Heart right ventricle (tissue), 16 donors: Measurements from ENCODE around the gene STX17. TPM values are rescaled to one million over a fixed set of nuclear protein-coding genes. Genes with fewer than 3 reads are reported as not detected.

ENCODE experiments used
- ATAC-seq, 8 donors: fragments of 200-7000 bp; cut with Tn5 transposase; one replicate each; pipeline ENCODE4 v1.9.1; 2020; ENCODE audit warnings: mild to moderate bottlenecking in 8 of 8, moderate library complexity in 8 of 8, moderate number of reproducible peaks in 1 of 8
- DNase-seq, 2 donors: peaks; one replicate each; pipeline ENCODE4 v3.0.0-alpha.2; 2020
- H3K27ac ChIP-seq, 10 donors: fragments of 200-600 bp; sonication (generic) in 2 of 10; one replicate each; pipeline versions ENCODE4 v1.5.0 to v1.8.0; 2020 to 2022; ENCODE audit warnings: mild to moderate bottlenecking in 3 of 10
- H3K27me3 ChIP-seq, 7 donors: fragments of 200-600 bp; one replicate each; pipeline ENCODE4 v1.8.0; 2021 to 2022; ENCODE audit warnings: mild to moderate bottlenecking in 2 of 7
- H3K36me3 ChIP-seq, 9 donors: fragments of 200-600 bp; sonication (generic) in 1 of 9; one replicate each; pipeline versions ENCODE4 v1.5.0 to v1.8.0; 2020 to 2022; ENCODE audit warnings: mild to moderate bottlenecking in 2 of 9
- H3K4me1 ChIP-seq, 9 donors: fragments of 200-600 bp; sonication (generic) in 1 of 9; one replicate each; pipeline versions ENCODE4 v1.5.0 to v1.8.0; 2020 to 2022; ENCODE audit warnings: mild to moderate bottlenecking in 4 of 9
- H3K4me3 ChIP-seq, 10 donors: fragments of 200-600 bp; sonication (generic) in 2 of 10; one replicate each; pipeline versions ENCODE4 v1.5.0 to v1.8.0; 2020 to 2022; ENCODE audit warnings: mild to moderate bottlenecking in 7 of 10, moderate library complexity in 2 of 10
- H3K9me3 ChIP-seq, 11 donors: fragments of 200-600 bp in 10 of 11; sonication (generic) in 2 of 11; one replicate each; pipeline versions ENCODE4 v1.5.0 to v1.8.0; 2013 to 2022; ENCODE audit warnings: mild to moderate bottlenecking in 2 of 11, control low read depth in 1 of 11, moderate library complexity in 1 of 11
- WGBS, 2 donors: extraction: QIAGEN DNeasy Blood & Tissue Kit; methylation state at CpG; one replicate each; pipeline ENCODE4 v1.1.7; 2013; ENCODE audit warnings: inconsistent platforms in 1 of 2; 5-methylcytosine and 5-hydroxymethylcytosine counted together
- intact Hi-C, 10 donors: fragments of 100-400 bp; cut with DNase I; formaldehyde crosslinking; loops; one replicate each; pipeline versions ENCODE4 v1.11.1 to v1.14.2; 2022
- polyA plus RNA-seq, 2 donors: library from polyadenylated mRNA; stranded (reverse); fragments of 200-250 nt; gene quantifications; one replicate each; pipeline ENCODE4 v1.2.3, GENCODE V29; 2013
- total RNA-seq, 10 donors: library from RNA; stranded (reverse); fragmentation: NEBNext Ultra II Directional in 3 of 10; extraction: Animal tissue kit (Norgen Biotek cat#: 25700) in 3 of 10; gene quantifications; one replicate each; pipeline versions ENCODE4 v1.2.1 to v1.2.4, GENCODE V29; 2021 to 2023
- TF ChIP-seq, protein P1 (sequence below), 9 donors: fragments of 200-600 bp; sonication (generic) in 2 of 9; IDR thresholded peaks; one replicate each; pipeline versions ENCODE4 v1.5.0 to v1.8.0; 2021 to 2022; ENCODE audit warnings: antibody characterized with exemption in 9 of 9, mild to moderate bottlenecking in 5 of 9, moderate library complexity in 1 of 9
- donor health status: Arrhythmogenic right ventricular cardiomyopathy.
- donor health status: ischemic (EF 13 %, LVEDD 7.1; RV severe dilation, severe dysfunction).
- donor health status: healthy with polysubstance abuse.
- donor health status: DM: no; HTN: yes; CAD: no.
- donor health status: DM: no; HTN: no; CAD: no.
- donor health status: ischemic (EF 25% LVEDD 6.9; RV normal size, moderate dysfunction).
- donor health status: ischemic (EF 25% LVEDD 5.7; RV mildly dilated, moderate dysfunction).
- donor health status: healthy.
- donor health status: DM: yes; HTN: yes; CAD: no.
- donor health status: Ischemic cardiomyopathy.
- donor health status: ischemic (EF 35%, LVEDD 5.7; RV mildly dilated, moderate dysfunction).
- donor health status: nonischemic (EF 11% LVEDD 7.7; RV severe dilation, severe dysfunction).
- donor health status: DM: yes; HTN: yes; CAD: no.
- donor health status: PGD.
- donor health status: ischemic (EF 29% LVEDD 5.4; RV normal size, mild dysfunction).
- donor health status: nonischemic (EF 23%, LVEDD 6.1; RV moderate dilation, normal function).

Gene STX17
- total and polyA plus RNA-seq, 12 donors = 4.1 to 31.1 (median 23.5) TPM

DNA sequence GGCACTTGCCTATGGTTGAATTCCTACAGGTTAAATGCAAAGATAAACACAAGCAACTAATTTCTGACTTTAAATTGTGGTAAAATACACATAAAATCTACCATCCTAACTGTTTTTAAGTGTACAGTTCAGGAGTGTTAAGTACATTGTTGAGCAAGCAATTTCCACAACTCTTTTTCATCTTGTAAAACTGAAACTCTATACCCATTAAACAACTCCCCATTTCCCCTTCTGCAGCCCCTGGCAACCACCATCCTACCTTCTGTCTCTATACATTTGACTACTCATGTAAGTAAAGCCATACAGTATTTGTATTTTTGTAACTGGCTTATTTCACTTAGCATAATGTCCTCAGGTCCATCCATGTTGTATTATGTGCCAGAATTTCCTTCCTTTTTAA, 38.5 kb upstream of the STX17 start:
- TF ChIP-seq, protein P1, sequence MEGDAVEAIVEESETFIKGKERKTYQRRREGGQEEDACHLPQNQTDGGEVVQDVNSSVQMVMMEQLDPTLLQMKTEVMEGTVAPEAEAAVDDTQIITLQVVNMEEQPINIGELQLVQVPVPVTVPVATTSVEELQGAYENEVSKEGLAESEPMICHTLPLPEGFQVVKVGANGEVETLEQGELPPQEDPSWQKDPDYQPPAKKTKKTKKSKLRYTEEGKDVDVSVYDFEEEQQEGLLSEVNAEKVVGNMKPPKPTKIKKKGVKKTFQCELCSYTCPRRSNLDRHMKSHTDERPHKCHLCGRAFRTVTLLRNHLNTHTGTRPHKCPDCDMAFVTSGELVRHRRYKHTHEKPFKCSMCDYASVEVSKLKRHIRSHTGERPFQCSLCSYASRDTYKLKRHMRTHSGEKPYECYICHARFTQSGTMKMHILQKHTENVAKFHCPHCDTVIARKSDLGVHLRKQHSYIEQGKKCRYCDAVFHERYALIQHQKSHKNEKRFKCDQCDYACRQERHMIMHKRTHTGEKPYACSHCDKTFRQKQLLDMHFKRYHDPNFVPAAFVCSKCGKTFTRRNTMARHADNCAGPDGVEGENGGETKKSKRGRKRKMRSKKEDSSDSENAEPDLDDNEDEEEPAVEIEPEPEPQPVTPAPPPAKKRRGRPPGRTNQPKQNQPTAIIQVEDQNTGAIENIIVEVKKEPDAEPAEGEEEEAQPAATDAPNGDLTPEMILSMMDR (IDR thresholded peaks at IDR 0.05) = no peak
- intact Hi-C loops = no loop called here
- ATAC-seq = no peak

DNA sequence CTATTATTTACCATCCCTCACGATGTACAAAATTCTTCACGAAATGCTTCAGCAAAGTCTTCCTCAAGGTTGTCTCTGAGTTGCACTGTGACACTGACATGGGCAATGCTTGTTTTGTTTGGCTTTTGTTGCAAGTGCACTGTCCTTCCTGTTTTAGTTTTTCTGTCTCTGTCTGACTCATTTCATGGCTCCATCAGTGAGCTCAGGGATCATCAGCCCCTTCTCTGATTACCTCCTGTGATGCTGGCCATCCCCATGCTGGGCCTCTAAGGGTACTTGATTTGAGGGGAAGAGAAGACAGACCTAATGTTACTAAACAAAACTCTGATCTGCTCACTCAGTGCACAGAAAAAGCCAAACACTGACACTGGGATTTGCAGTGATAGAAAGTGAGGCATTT, 37.6 kb upstream of the STX17 start:
- DNase-seq = no peak
- TF ChIP-seq, protein P1 (IDR thresholded peaks at IDR 0.05) = no peak
- H3K27ac ChIP-seq = no peak overlapping the region
- peaks cover 0 to 12% (median 0%) of the 10 kb centered on the region in 9 donors for H3K4me1 ChIP-seq
- H3K27me3 ChIP-seq = no peaks in the 10 kb centered on the region
- 88 to 90% methylated on average over 2 of the region's 2 CpGs for WGBS, 2 donors
- intact Hi-C loops = no loop called here
- no peak for ATAC-seq
- no peak overlapping the region for H3K4me3 ChIP-seq
- no peaks in the 10 kb centered on the region for H3K9me3 ChIP-seq
- H3K36me3 ChIP-seq = peaks cover 0 to 10% (median 0%) of the 10 kb centered on the region in 9 donors

More for the DNA sequence above, 38.5 kb upstream of the STX17 start:
- Histone ChIP-seq H3K36me3 (peaks cover 0 to 14% (median 0%) of the 10 kb centered on the region in 9 donors), H3K9me3 (no peaks in the 10 kb centered on the region), H3K4me1 (peaks cover 0 to 12% (median 0%) of the 10 kb centered on the region in 9 donors), H3K27ac (no peak overlapping the region), H3K4me3 (no peak overlapping the region), H3K27me3 (no peaks in the 10 kb centered on the region)
- no peak for DNase-seq

DNA sequence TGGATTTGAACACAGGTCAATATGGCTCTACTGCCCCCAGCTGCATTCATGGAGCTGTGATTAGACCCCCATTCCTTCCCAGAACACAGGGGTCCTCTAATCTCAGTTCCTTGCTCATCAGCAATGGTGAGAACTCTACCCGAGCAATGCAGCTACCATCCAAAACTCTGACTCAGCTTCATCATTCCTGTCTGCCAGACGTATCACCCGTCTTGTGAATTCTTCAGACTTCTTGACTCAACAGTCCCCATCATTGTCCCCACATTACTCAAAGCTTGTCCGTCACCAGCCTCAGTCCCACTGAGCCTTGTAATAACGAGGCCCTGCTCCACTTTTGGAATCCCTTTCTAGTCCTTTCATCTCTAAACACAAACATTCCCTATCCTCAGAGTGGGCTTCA, 36.3 kb upstream of the STX17 start:
- Histone ChIP-seq H3K27me3 (no peaks in the 10 kb centered on the region), H3K4me3 (no peak overlapping the region), H3K36me3 (no peaks in the 10 kb centered on the region), H3K27ac (no peak overlapping the region), H3K9me3 (no peaks in the 10 kb centered on the region), H3K4me1 (peaks cover 0 to 12% (median 0%) of the 10 kb centered on the region in 9 donors)
- DNase-seq (no peak), ATAC-seq (no peak)
- intact Hi-C loops = no loop called here
- WGBS, 2 donors = 76 to 84% methylated on average over 5 of the region's 5 CpGs
- TF ChIP-seq, protein P1 (IDR thresholded peaks at IDR 0.05) = no peak

- H3K4me1 ChIP-seq = no peaks in the 10 kb centered on the region
- intact Hi-C loops = no loop called here
These were observed 32.9 kb upstream of the STX17 start for GRCh38 chr9:99873531-99873930.

More at GRCh38 chr9:99873531-99873930, 32.9 kb upstream of the STX17 start:
- DNase-seq (no peak), ATAC-seq (no peak)
- H3K4me3 ChIP-seq = no peak overlapping the region
- TF ChIP-seq, protein P1 (IDR thresholded peaks at IDR 0.05) = no peak
- no peaks in the 10 kb centered on the region for H3K27me3 ChIP-seq
- WGBS, 2 donors = 89 to 91% methylated on average over 3 of the region's 3 CpGs
- H3K27ac ChIP-seq = no peak overlapping the region
- no peaks in the 10 kb centered on the region for H3K9me3 ChIP-seq
- no peaks in the 10 kb centered on the region for H3K36me3 ChIP-seq
